CD4-positive, alpha-beta T cell treated with Interleukin-15 for 4 hours (primary cell): ENCODE data around the gene CD248.

Experiments
- DNase-seq: peaks from one replicate; pipeline ENCODE4 v3.0.0-alpha.2; 2020; ENCODE audit warnings: low spot score

The CD248 gene

GRCh38 chr11:66341502-66342126, 24.8 kb upstream of the CD248 start:
- DNase-seq: no peak

- no peak for DNase-seq
Measured at GRCh38 chr11:66340596-66341501, 24.0 kb upstream of the CD248 start.

GRCh38 chr11:66339686-66340483, 23.0 kb upstream of the CD248 start:
- DNase-seq: no peak

GRCh38 chr11:66339162-66339675, 22.4 kb upstream of the CD248 start:
- DNase-seq: no peak

- DNase-seq: no peak
Measured at GRCh38 chr11:66338276-66339161, 21.7 kb upstream of the CD248 start.

GRCh38 chr11:66337103-66337899, 20.5 kb upstream of the CD248 start:
- DNase-seq: no peak

GRCh38 chr11:66336234-66337102, 19.6 kb upstream of the CD248 start, which contains the start of gene RIN1:
Gene RIN1 (minus strand): TSS chr11:66336434. CDS start chr11:66336402, 32 bp downstream.
- DNase-seq: peak; percentile 66

GRCh38 chr11:66335531-66336233, 18.8 kb upstream of the CD248 start:
- no peak for DNase-seq

GRCh38 chr11:66334605-66335442, 18.0 kb upstream of the CD248 start:
- no peak for DNase-seq

- DNase-seq: no peak
Measured at GRCh38 chr11:66333896-66334604, 17.2 kb upstream of the CD248 start.

- no peak for DNase-seq
Measured at GRCh38 chr11:66333220-66333877, 16.5 kb upstream of the CD248 start.

GRCh38 chr11:66332371-66333219, 15.8 kb upstream of the CD248 start:
- DNase-seq: no peak

GRCh38 chr11:66331542-66332370, 14.9 kb upstream of the CD248 start:
- DNase-seq: no peak

- DNase-seq: no peak
Measured at GRCh38 chr11:66330931-66331330, 14.1 kb upstream of the CD248 start.
